ENCODE measurements around the gene NDFIP2.

- no peak for TF ChIP-seq NRF1 (IDR thresholded peaks at IDR 0.05; ENCODE audit: low read depth, low read length)
- TF ChIP-seq REST (IDR thresholded peaks at IDR 0.05; ENCODE audit: low read depth, low read length) = no peak
- no peak for TF ChIP-seq USF2 (IDR thresholded peaks at IDR 0.05; ENCODE audit: borderline replicate concordance, low read depth, low read length)
Observed at GRCh38 chr13:79566118-79566517, 85.2 kb downstream of the NDFIP2 start.
